Natural killer cell (primary cell): ENCODE measurements around the gene NBR1. TPM values are rescaled to one million over a fixed set of nuclear protein-coding genes. Genes with fewer than 3 reads are reported as not detected.
"Not testable (repeated sequence)": the region's sequence is repeated elsewhere in the genome, so short reads cannot be mapped to it uniquely, and the experiment has no call there.

Source experiments
- ATAC-seq, 3 donors: fragments of 150-1000 bp in 2 of 3; fragments of 200-7000 bp in 1 of 3; cut with Tn5 transposase; 1 replicate in 1 of 3; 2 replicates in 2 of 3; pipeline ENCODE4 v1.10.0; 2021; ENCODE audit warnings: mild to moderate bottlenecking in 2 of 3, moderate library complexity in 2 of 3
- DNase-seq, 2 donors: peaks; one replicate each; pipeline versions ENCODE4 v3.0.0 to v3.0.0-alpha.2; 2013 to 2021; ENCODE audit warnings: mixed read lengths in 1 of 2
- H3K27ac ChIP-seq: one replicate; pipeline ENCODE4 v1.5.1; 2013; ENCODE audit warnings: mild to moderate bottlenecking, low read length
- H3K27me3 ChIP-seq: one replicate; pipeline ENCODE4 v1.6.1; 2013; ENCODE audit warnings: low read length; ENCODE audit not compliant: control insufficient read depth, insufficient read depth
- H3K36me3 ChIP-seq: one replicate; pipeline ENCODE4 v1.6.1; 2013; ENCODE audit warnings: low read length; ENCODE audit not compliant: control insufficient read depth, insufficient read depth
- H3K4me1 ChIP-seq: one replicate; pipeline ENCODE4 v1.6.1; 2013; ENCODE audit warnings: low read length; ENCODE audit not compliant: control insufficient read depth, insufficient read depth
- H3K4me3 ChIP-seq: one replicate; pipeline ENCODE4 v1.5.1; 2013; ENCODE audit warnings: low read length
- H3K9me3 ChIP-seq: one replicate; pipeline ENCODE4 v1.6.1; 2013; ENCODE audit warnings: low read length; ENCODE audit not compliant: control insufficient read depth, insufficient read depth
- H3K27ac Mint-ChIP-seq, 2 donors: one replicate each; pipeline ENCODE4 v1.8.0; 2022; ENCODE audit warnings: mild to moderate bottlenecking in 2 of 2, mixed read lengths in 2 of 2, moderate library complexity in 1 of 2
- H3K27me3 Mint-ChIP-seq, 2 donors: one replicate each; pipeline ENCODE4 v1.8.0; 2022; ENCODE audit warnings: low read depth in 2 of 2, mixed read lengths in 2 of 2
- H3K36me3 Mint-ChIP-seq: one replicate; pipeline ENCODE4 v1.8.0; 2022; ENCODE audit warnings: mixed read lengths
- H3K4me1 Mint-ChIP-seq, 2 donors: one replicate each; pipeline ENCODE4 v1.8.0; 2022; ENCODE audit warnings: mixed read lengths in 2 of 2
- H3K4me3 Mint-ChIP-seq: one replicate; pipeline ENCODE4 v1.8.0; 2022; ENCODE audit warnings: mild to moderate bottlenecking, moderate library complexity, mixed read lengths
- H3K9me3 Mint-ChIP-seq, 2 donors: one replicate each; pipeline ENCODE4 v1.8.0; 2022; ENCODE audit warnings: mixed read lengths in 2 of 2
- WGBS: methylation state at CpG from one replicate; pipeline ENCODE4 v1.1.7; 2013; ENCODE audit warnings: missing lambda C conversion rate; ENCODE audit not compliant: insufficient coverage; 5-methylcytosine and 5-hydroxymethylcytosine counted together
- intact Hi-C: fragments of 100-400 bp; cut with micrococcal nuclease; formaldehyde crosslinking; loops from one replicate; pipeline ENCODE4 v1.14.2; 2022
- total RNA-seq, 4 donors: library from RNA; stranded (reverse); fragments of 120-200 nt in 1 of 4; gene quantifications; one replicate each; pipeline versions ENCODE4 v1.2.3 to v1.2.4, GENCODE V29; 2013 to 2022
- TF ChIP-seq, protein P1 (sequence below): fragments of 200-600 bp; IDR thresholded peaks from one replicate; pipeline ENCODE4 v1.8.0; 2022; ENCODE audit warnings: antibody characterized with exemption

NBR1 gene
- total RNA-seq, 3 donors from 2014 or later (not counting 1 experiment from before 2014, with no cell fraction given), result 63.3 to 74.8 (median 67.0) TPM

DNA sequence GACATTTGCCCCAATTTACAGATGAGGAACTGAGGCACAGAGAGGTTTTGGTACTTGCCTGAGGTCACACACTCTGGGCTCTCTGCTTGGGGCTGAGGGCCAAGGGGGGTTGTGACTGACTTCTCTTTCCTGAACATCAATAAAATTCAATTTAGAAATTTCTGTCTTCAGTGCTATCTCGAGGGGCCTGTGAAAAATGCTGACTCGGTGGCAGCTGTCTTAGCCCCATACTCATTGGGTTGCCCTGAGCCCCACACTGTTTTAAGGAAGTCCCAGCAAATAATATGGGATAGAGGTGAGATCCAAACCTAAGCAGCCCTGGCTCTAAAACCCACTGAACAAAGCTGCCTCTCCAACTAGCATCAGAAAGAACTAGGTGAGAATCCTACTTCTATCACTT is 38.9 kb upstream of the NBR1 start:
- H3K36me3 Mint-ChIP-seq, result no peaks in the 10 kb centered on the region
- H3K27me3 Mint-ChIP-seq, result no peaks in the 10 kb centered on the region
- intact Hi-C loops, result no loop called here
- Histone ChIP-seq H3K4me1 (no peaks in the 10 kb centered on the region), H3K27ac (no peak overlapping the region), H3K27me3 (no peaks in the 10 kb centered on the region), H3K9me3 (no peaks in the 10 kb centered on the region), H3K36me3 (peaks cover 2% of the 10 kb centered on the region), H3K4me3 (no peak overlapping the region)
- no peaks in the 10 kb centered on the region for H3K9me3 Mint-ChIP-seq
- DNase-seq, result no peak
- 79% methylated on average over 2 of the region's 2 CpGs for WGBS
- H3K27ac Mint-ChIP-seq, result no peak overlapping the region
- TF ChIP-seq, protein P1, sequence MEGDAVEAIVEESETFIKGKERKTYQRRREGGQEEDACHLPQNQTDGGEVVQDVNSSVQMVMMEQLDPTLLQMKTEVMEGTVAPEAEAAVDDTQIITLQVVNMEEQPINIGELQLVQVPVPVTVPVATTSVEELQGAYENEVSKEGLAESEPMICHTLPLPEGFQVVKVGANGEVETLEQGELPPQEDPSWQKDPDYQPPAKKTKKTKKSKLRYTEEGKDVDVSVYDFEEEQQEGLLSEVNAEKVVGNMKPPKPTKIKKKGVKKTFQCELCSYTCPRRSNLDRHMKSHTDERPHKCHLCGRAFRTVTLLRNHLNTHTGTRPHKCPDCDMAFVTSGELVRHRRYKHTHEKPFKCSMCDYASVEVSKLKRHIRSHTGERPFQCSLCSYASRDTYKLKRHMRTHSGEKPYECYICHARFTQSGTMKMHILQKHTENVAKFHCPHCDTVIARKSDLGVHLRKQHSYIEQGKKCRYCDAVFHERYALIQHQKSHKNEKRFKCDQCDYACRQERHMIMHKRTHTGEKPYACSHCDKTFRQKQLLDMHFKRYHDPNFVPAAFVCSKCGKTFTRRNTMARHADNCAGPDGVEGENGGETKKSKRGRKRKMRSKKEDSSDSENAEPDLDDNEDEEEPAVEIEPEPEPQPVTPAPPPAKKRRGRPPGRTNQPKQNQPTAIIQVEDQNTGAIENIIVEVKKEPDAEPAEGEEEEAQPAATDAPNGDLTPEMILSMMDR, result no peak
- no peak for ATAC-seq
- peaks cover 10% of the 10 kb centered on the region in 2 donors for H3K4me1 Mint-ChIP-seq
- no peak overlapping the region for H3K4me3 Mint-ChIP-seq

DNA sequence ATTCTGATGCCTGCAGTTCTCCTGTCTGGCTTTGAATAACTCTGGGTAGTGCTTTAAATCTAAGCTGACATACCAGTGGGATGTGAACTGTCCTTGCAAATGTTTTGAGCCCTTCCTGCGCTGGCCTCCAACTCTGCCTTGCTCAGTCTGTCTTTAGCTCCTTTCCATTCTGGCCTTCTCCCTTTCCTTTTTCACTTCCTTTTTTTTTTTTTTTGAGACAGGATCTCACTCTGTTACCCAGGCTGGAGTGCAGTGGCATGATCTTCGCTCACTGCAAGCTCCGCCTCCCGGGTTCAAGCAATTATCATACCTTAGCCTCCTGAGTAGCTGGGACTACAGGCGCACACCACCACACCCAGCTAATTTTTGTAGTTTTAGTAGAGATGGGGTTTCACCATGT is 37.6 kb upstream of the NBR1 start:
- H3K36me3 ChIP-seq, H3K36me3 Mint-ChIP-seq, H3K27ac ChIP-seq, H3K9me3 Mint-ChIP-seq, H3K9me3 ChIP-seq, intact Hi-C loops, H3K4me1 ChIP-seq, H3K27me3 Mint-ChIP-seq, H3K27me3 ChIP-seq, H3K4me3 Mint-ChIP-seq, H3K4me1 Mint-ChIP-seq, H3K4me3 ChIP-seq, ATAC-seq, DNase-seq: not testable (repeated sequence)
- WGBS, result 95% methylated on average over 4 of the region's 5 CpGs
- peak overlapping the region in 1 of 2 donors; percentile 37 for H3K27ac Mint-ChIP-seq

- no peaks in the 10 kb centered on the region for H3K36me3 Mint-ChIP-seq
- TF ChIP-seq, protein P1, result no peak
- Histone ChIP-seq H3K27me3 (no peaks in the 10 kb centered on the region), H3K4me1 (no peaks in the 10 kb centered on the region), H3K36me3 (no peaks in the 10 kb centered on the region), H3K4me3 (no peak overlapping the region), H3K9me3 (no peaks in the 10 kb centered on the region), H3K27ac (no peak overlapping the region)
- H3K27me3 Mint-ChIP-seq, result no peaks in the 10 kb centered on the region
- WGBS, result 97% methylated on average over 25 of the region's 25 CpGs
- peaks cover 4 to 5% of the 10 kb centered on the region in 2 donors for H3K4me1 Mint-ChIP-seq
- DNase-seq (no peak), ATAC-seq (no peak)
- intact Hi-C loops, result no loop called here
- no peaks in the 10 kb centered on the region for H3K9me3 Mint-ChIP-seq
- no peak overlapping the region for H3K27ac Mint-ChIP-seq
- no peak overlapping the region for H3K4me3 Mint-ChIP-seq
Observed at GRCh38 chr17:43134774-43135453, 36.1 kb upstream of the NBR1 start.

GRCh38 chr17:43135454-43135819 is 35.6 kb upstream of the NBR1 start:
- H3K9me3 Mint-ChIP-seq, result no peaks in the 10 kb centered on the region
- no peaks in the 10 kb centered on the region for H3K4me1 ChIP-seq

GRCh38 chr17:43136574-43136973 is 34.4 kb upstream of the NBR1 start:
- intact Hi-C loops, H3K27me3 Mint-ChIP-seq, DNase-seq, H3K9me3 ChIP-seq, H3K4me3 ChIP-seq, H3K4me1 Mint-ChIP-seq, H3K27ac Mint-ChIP-seq, H3K36me3 Mint-ChIP-seq, H3K36me3 ChIP-seq, H3K27ac ChIP-seq, H3K4me3 Mint-ChIP-seq, H3K9me3 Mint-ChIP-seq, H3K4me1 ChIP-seq, H3K27me3 ChIP-seq, ATAC-seq: not testable (repeated sequence)
- WGBS, result 50% methylated on average over 2 of the region's 3 CpGs

More at GRCh38 chr17:43135454-43135819, 35.6 kb upstream of the NBR1 start:
- H3K4me1 Mint-ChIP-seq, result peaks cover 4 to 5% of the 10 kb centered on the region in 2 donors
- intact Hi-C loops, result no loop called here
- TF ChIP-seq, protein P1, result no peak
- Histone ChIP-seq H3K27me3 (no peaks in the 10 kb centered on the region), H3K36me3 (no peaks in the 10 kb centered on the region), H3K9me3 (no peaks in the 10 kb centered on the region), H3K27ac (no peak overlapping the region), H3K4me3 (no peak overlapping the region)
- H3K4me3 Mint-ChIP-seq, result no peak overlapping the region
- no peaks in the 10 kb centered on the region for H3K36me3 Mint-ChIP-seq
- DNase-seq, result no peak
- no peaks in the 10 kb centered on the region for H3K27me3 Mint-ChIP-seq
- WGBS, result 96% methylated on average over 19 of the region's 19 CpGs
- H3K27ac Mint-ChIP-seq, result no peak overlapping the region
- no peak for ATAC-seq

DNA sequence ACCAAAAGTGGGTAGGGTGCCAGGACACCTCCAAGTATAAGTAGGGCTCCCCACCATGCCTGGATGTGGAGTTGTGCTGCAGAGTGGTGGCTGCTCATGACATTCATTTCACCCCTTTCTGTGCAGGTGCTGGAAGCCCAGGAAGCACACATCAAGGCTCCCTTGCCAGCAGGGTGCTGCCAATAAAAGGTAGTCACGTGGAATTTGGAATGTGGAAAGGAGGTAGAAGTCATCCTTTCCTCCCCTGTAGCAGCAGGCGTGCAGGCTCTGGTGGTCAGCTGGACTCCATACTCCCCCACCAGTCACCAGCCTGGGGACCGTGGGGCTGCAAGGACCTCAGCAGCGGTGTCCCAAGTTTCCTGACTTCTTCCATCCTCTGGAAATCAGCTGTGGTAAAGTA is 32.5 kb upstream of the NBR1 start:
- intact Hi-C loops, H3K4me3 Mint-ChIP-seq, H3K27ac Mint-ChIP-seq, H3K9me3 ChIP-seq, ATAC-seq, H3K4me1 ChIP-seq, H3K27me3 ChIP-seq, H3K36me3 Mint-ChIP-seq, H3K4me1 Mint-ChIP-seq, DNase-seq, H3K27ac ChIP-seq, H3K27me3 Mint-ChIP-seq, H3K4me3 ChIP-seq, H3K9me3 Mint-ChIP-seq, H3K36me3 ChIP-seq: not testable (repeated sequence)
- 100% methylated on average over 3 of the region's 4 CpGs for WGBS
